Osteoblast (primary cell): ENCODE data around the gene DNAH8. TPM values are rescaled to one million over a fixed set of nuclear protein-coding genes. Genes with fewer than 3 reads are reported as not detected.

ENCODE experiments used
- DNase-seq: peaks from one replicate; pipeline ENCODE4 v3.0.0; 2011; ENCODE audit warnings: low spot score, mixed read lengths; ENCODE audit not compliant: insufficient read length; ENCODE audit errors: missing footprints
- H2AFZ ChIP-seq: 2 replicates; pipeline ENCODE4 v1.6.0; 2011; ENCODE audit warnings: mild to moderate bottlenecking, low read length
- H3K27ac ChIP-seq: 2 replicates; pipeline ENCODE4 v1.5.1; 2011; ENCODE audit warnings: mild to moderate bottlenecking, low read depth, low read length, moderate library complexity
- H3K27me3 ChIP-seq: 2 replicates; pipeline ENCODE4 v1.6.0; 2012; ENCODE audit warnings: mild to moderate bottlenecking, control low read depth, inconsistent platforms, low read length, moderate library complexity; ENCODE audit not compliant: insufficient read depth
- H3K36me3 ChIP-seq: 2 replicates; pipeline ENCODE4 v1.5.1; 2011; ENCODE audit warnings: mild to moderate bottlenecking, low read length, control low read depth, moderate library complexity; ENCODE audit not compliant: insufficient read depth
- H3K4me1 ChIP-seq: 2 replicates; pipeline ENCODE4 v1.5.1; 2011; ENCODE audit warnings: mild to moderate bottlenecking, low read length, control low read depth, moderate library complexity; ENCODE audit not compliant: insufficient read depth
- H3K4me2 ChIP-seq: 2 replicates; pipeline ENCODE4 v1.6.0; 2011; ENCODE audit warnings: mild to moderate bottlenecking, low read length; ENCODE audit not compliant: insufficient read depth
- H3K4me3 ChIP-seq: fragments of 200-600 bp; sonication (generic); 3 replicates; pipeline ENCODE4 v1.5.1; 2012; ENCODE audit warnings: mild to moderate bottlenecking, low read length, inconsistent platforms; ENCODE audit not compliant: insufficient read depth
- H3K79me2 ChIP-seq: 2 replicates; pipeline ENCODE4 v1.6.0; 2012; ENCODE audit warnings: mild to moderate bottlenecking, low read length, control low read depth, inconsistent platforms; ENCODE audit not compliant: insufficient read depth
- H3K9me3 ChIP-seq: 2 replicates; pipeline ENCODE4 v1.5.1; 2011; ENCODE audit warnings: low read depth, low read length, control low read depth
- H4K20me1 ChIP-seq: 2 replicates; pipeline ENCODE4 v1.6.0; 2012; ENCODE audit warnings: mild to moderate bottlenecking, low read length, control low read depth; ENCODE audit not compliant: insufficient read depth
- CTCF ChIP-seq: IDR thresholded peaks from 2 replicates; pipeline ENCODE4 v1.5.1; 2011; ENCODE audit warnings: mild to moderate bottlenecking, low read depth, low read length, moderate library complexity; ENCODE audit errors: extremely low read depth
- total RNA-seq: library from RNA; depleted of rRNA; stranded (reverse); fragments of >200 nt; gene quantifications from 2 replicates; pipeline ENCODE4 v1.2.3, GENCODE V29; 2012

The DNAH8 gene
- total RNA-seq, 1 donor, result 0.36 TPM

- Histone ChIP-seq H3K9me3 (no peaks in the 10 kb centered on the region), H3K36me3 (peaks cover 15% of the 10 kb centered on the region), H3K4me1 (no peaks in the 10 kb centered on the region), H3K4me3 (no peak overlapping the region), H3K27ac (no peak overlapping the region), H3K79me2 (peaks cover 50% of the 10 kb centered on the region), H2AFZ (no peak overlapping the region), H3K27me3 (no peaks in the 10 kb centered on the region), H3K4me2 (no peak overlapping the region), H4K20me1 (peaks cover 10% of the 10 kb centered on the region)
- TF ChIP-seq CTCF, result no peak
- no peak for DNase-seq
Observed at GRCh38 chr6:38687043-38687353, 28.1 kb upstream of the DNAH8 start.

GRCh38 chr6:38687549-38687948 lies 27.6 kb upstream of the DNAH8 start:
- H4K20me1 ChIP-seq, result peaks cover 10% of the 10 kb centered on the region
- H3K4me2 ChIP-seq, result no peak overlapping the region
- no peaks in the 10 kb centered on the region for H3K4me1 ChIP-seq
- H2AFZ ChIP-seq, result no peak overlapping the region
- TF ChIP-seq CTCF, result no peak
- no peak for DNase-seq
- H3K27me3 ChIP-seq, result no peaks in the 10 kb centered on the region
- H3K27ac ChIP-seq, result no peak overlapping the region
- peaks cover 14% of the 10 kb centered on the region for H3K36me3 ChIP-seq
- no peaks in the 10 kb centered on the region for H3K9me3 ChIP-seq
- peaks cover 54% of the 10 kb centered on the region for H3K79me2 ChIP-seq
- no peak overlapping the region for H3K4me3 ChIP-seq

GRCh38 chr6:38688579-38689087 lies 26.5 kb upstream of the DNAH8 start:
- Histone ChIP-seq H3K9me3 (no peaks in the 10 kb centered on the region), H3K27me3 (no peaks in the 10 kb centered on the region), H4K20me1 (peaks cover 10% of the 10 kb centered on the region), H3K36me3 (peaks cover 5% of the 10 kb centered on the region), H3K4me3 (no peak overlapping the region), H3K4me1 (no peaks in the 10 kb centered on the region), H3K79me2 (peaks cover 62% of the 10 kb centered on the region), H3K27ac (no peak overlapping the region), H2AFZ (no peak overlapping the region), H3K4me2 (no peak overlapping the region)
- TF ChIP-seq CTCF, result no peak
- no peak for DNase-seq

- Histone ChIP-seq H3K79me2 (peaks cover 72% of the 10 kb centered on the region), H3K4me2 (no peak overlapping the region), H3K36me3 (no peaks in the 10 kb centered on the region), H2AFZ (no peak overlapping the region), H3K27me3 (no peaks in the 10 kb centered on the region), H3K9me3 (no peaks in the 10 kb centered on the region), H4K20me1 (peaks cover 19% of the 10 kb centered on the region), H3K27ac (no peak overlapping the region), H3K4me1 (no peaks in the 10 kb centered on the region), H3K4me3 (no peak overlapping the region)
- TF ChIP-seq CTCF, result no peak
- DNase-seq, result no peak
Observed at GRCh38 chr6:38695227-38695900, 19.7 kb upstream of the DNAH8 start.
